Measurements from ENCODE around the gene NIPBL. TPM values are rescaled to one million over a fixed set of nuclear protein-coding genes. Genes with fewer than 3 reads are reported as not detected.

Gene NIPBL
- total RNA-seq, 1 experiment from 2014 or later = 10.6 TPM

- H3K4me3 ChIP-seq = no peak overlapping the region
- no peaks in the 10 kb centered on the region for H3K9me3 ChIP-seq
- DNase-seq = no peak
- no peaks in the 10 kb centered on the region for H3K27me3 ChIP-seq
- no peaks in the 10 kb centered on the region for H3K36me3 ChIP-seq
Measured at GRCh38 chr5:36928947-36929346, 52.4 kb downstream of the NIPBL start.

DNA sequence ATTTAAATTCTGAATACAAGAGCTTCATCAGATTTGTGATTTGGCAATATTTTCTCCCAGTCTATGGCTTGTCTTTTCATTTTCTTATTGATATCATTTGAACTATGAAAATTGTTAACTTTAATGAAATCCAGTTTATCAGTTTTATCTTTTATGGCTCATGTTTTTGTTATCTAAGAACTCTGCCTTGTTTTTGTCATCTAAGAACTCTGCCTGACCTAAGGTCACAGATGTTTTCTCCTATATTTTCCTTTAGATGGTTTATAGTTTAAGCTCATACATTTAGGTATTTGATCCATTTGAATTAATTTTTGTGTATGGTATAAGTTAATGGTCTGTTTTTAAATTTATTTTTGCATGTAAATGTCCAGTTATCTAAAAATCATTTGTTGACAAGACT lies 52.9 kb downstream of the NIPBL start:
- Histone ChIP-seq H3K36me3 (no peaks in the 10 kb centered on the region), H3K4me3 (no peak overlapping the region), H3K27me3 (no peaks in the 10 kb centered on the region), H3K9me3 (no peaks in the 10 kb centered on the region)
- no peak for DNase-seq

DNA sequence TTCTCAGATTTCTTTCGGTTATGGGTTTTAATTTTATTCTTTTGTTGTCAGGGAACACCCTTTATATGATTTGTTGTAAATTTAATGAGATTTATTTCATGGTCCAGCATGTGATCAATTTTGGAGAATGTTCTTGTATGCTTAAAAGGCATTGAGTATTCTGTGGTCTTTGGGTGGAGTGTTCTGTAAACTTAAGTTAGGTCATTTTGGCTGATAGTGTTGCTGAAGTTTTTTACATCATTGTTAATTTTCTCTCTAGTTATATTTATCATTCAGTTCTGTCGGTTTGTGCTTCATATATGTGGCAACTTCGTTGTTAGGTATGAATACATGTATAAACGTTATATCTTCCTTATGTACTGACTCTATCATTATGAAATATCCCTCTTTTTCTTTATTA lies 55.5 kb downstream of the NIPBL start:
- no peaks in the 10 kb centered on the region for H3K36me3 ChIP-seq
- H3K9me3 ChIP-seq = no peaks in the 10 kb centered on the region
- DNase-seq = no peak
- no peaks in the 10 kb centered on the region for H3K27me3 ChIP-seq
- no peak overlapping the region for H3K4me3 ChIP-seq

GRCh38 chr5:36932699-36933098 lies 56.1 kb downstream of the NIPBL start:
- Histone ChIP-seq H3K36me3 (no peaks in the 10 kb centered on the region), H3K4me3 (no peak overlapping the region), H3K9me3 (no peaks in the 10 kb centered on the region), H3K27me3 (no peaks in the 10 kb centered on the region)
- DNase-seq = no peak

DNA sequence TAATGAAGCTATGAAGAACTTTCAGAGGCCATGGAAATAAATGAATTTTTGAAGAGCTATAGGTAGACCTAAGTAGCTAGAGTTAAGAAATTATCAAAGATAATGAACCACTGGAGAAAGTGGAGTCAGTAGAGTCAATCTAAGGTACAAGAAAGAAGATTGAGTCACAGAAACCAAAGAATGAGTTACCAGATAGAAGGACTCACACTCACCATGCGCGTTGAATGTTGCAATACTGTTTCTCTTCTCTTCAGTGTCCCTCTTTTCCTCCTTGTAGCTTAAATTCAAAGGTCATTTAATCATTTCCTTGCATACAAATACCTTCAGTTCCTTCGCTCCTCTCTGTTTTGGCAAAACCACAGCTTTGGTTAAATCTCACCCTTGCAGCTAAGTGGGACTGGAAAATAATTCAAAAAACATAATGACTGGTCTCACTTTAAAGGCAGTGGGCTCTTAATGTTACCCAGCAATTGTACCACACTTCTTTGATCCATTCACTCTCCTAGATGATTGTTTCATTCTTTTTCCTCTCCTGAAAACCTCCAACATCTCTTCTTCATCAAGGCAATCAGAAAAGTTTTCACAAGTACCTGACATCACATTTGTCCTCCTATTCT lies 58.3 kb downstream of the NIPBL start:
- no peaks in the 10 kb centered on the region for H3K27me3 ChIP-seq
- H3K4me3 ChIP-seq = no peak overlapping the region
- DNase-seq = no peak
- H3K9me3 ChIP-seq = no peaks in the 10 kb centered on the region
- H3K36me3 ChIP-seq = no peaks in the 10 kb centered on the region

GRCh38 chr5:36935805-36936204 lies 59.2 kb downstream of the NIPBL start:
- DNase-seq = no peak
- Histone ChIP-seq H3K9me3 (no peaks in the 10 kb centered on the region), H3K27me3 (no peaks in the 10 kb centered on the region), H3K4me3 (no peak overlapping the region), H3K36me3 (no peaks in the 10 kb centered on the region)

GRCh38 chr5:36936309-36936708 lies 59.7 kb downstream of the NIPBL start:
- H3K36me3 ChIP-seq = no peaks in the 10 kb centered on the region

GRCh38 chr5:36938129-36938528 lies 61.6 kb downstream of the NIPBL start:
- Histone ChIP-seq H3K27me3 (no peaks in the 10 kb centered on the region), H3K9me3 (no peaks in the 10 kb centered on the region), H3K36me3 (no peaks in the 10 kb centered on the region), H3K4me3 (no peak overlapping the region)
- DNase-seq = no peak

More at GRCh38 chr5:36936309-36936708, 59.7 kb downstream of the NIPBL start:
- Histone ChIP-seq H3K4me3 (no peak overlapping the region), H3K9me3 (no peaks in the 10 kb centered on the region), H3K27me3 (no peaks in the 10 kb centered on the region)
- no peak for DNase-seq

DNA sequence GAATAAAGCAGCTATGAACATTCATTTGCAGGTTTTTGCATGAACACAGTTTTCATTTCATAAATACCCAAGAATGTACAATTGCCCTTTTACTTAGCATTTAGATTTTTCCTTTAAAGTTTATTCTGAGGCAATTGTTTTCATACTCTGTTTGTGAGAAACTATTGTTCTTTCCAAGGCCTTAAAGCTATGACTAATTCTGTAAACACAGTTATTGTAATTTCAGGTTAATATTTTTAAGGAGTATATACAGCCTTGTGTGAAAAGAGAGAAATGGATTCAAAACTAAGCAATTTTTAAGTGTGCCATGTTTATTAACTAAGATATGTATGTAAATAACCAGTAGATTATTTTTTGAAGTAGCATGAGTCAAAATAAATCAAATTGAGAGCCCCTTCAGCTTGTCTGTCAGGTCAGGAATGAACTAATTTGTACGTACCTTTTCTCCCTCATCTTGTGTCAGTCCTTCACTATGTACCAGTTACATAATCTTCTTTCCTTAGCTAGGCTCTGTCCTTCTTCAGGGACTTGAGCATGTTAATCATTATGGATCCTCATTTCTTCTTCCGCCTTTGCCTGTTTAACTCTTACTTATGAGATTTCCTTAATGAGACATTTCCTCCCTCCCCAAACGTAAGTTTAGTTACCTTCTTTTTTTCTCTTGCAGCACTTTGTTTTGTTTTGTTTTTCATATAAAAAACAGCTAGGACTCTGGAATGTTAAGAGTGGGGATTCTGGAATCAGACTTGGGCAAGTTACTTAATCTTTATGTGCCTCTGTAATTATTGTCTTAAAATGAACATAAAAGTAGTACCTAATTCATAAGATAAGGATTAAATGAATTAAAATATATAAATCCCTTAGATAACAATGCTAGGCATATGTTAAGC lies 63.6 kb downstream of the NIPBL start:
- Histone ChIP-seq H3K9me3 (no peaks in the 10 kb centered on the region), H3K27me3 (no peaks in the 10 kb centered on the region), H3K36me3 (no peaks in the 10 kb centered on the region), H3K4me3 (no peak overlapping the region)
- DNase-seq = no peak

DNA sequence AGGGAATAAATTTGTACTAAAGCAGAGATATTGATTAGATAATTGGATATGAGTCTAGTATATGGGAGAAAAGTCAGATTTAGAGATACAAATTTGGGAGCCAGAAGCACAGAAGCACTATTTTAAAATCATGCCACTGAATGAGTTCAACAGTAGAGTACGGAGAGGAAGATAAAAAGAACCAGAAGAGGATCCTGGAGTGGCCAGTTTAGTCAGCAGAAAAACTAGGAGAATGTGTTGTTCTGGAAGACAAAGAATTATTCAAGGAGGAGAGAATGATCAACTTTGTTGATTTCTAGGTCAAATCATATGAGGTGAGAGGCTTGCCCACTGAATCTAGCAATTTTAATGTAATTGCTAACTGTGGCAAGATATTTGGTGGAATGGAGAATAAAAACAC lies 67.0 kb downstream of the NIPBL start:
- Histone ChIP-seq H3K4me3 (no peak overlapping the region), H3K9me3 (no peaks in the 10 kb centered on the region), H3K27me3 (no peaks in the 10 kb centered on the region), H3K36me3 (no peaks in the 10 kb centered on the region)
- DNase-seq = no peak

- Histone ChIP-seq H3K36me3 (no peaks in the 10 kb centered on the region), H3K9me3 (no peaks in the 10 kb centered on the region), H3K4me3 (no peak overlapping the region), H3K27me3 (no peaks in the 10 kb centered on the region)
- no peak for DNase-seq
Measured at GRCh38 chr5:36944024-36944423, 67.5 kb downstream of the NIPBL start.

DNA sequence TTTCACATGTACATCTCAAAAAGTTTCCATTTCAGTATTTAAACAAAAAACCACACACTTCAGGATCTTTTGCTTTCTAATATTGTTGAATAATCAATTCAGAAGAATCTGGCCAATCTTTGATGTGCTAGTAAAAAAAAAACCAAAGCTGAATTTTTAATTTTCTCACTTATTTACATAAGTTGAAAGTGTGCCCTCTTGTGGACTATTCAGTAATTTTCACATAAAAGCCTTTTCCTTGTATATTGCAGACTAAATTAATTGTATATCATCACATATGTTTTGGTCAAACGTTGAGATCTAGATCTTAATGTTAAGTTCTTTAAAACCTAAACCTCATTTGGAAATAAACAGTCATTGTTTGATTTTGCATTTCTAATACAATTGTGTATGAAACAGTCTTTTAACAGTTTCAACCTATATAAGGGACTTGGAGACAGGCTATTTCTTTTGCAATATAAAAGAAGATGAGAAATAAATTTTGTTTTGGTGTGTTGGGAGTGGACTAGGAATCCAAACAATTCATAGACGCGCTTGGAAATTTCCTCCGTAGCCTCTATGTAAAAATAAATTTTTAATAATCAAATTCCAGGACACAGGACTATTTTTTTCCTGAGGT lies 68.1 kb downstream of the NIPBL start:
- Histone ChIP-seq H3K36me3 (no peaks in the 10 kb centered on the region), H3K27me3 (no peaks in the 10 kb centered on the region), H3K4me3 (no peak overlapping the region), H3K9me3 (no peaks in the 10 kb centered on the region)
- no peak for DNase-seq

DNA sequence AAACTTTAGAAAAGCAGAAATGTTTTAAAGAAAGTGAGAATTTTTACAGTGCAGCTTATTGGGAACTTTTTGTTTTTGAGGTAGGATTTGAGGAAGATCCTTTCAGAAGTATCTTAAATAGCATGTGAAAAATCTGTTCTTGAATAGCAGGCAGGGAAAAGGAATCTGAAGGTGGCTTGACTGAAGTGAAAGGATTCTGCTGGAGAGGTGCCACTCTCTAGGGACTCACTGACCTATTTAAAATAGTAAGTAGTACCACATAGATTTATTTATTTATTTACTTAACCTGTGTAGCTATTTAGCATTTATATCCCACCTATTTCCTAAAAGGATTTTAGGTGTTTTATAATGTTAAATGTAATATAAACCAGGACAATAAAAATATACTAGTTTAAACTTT lies 69.1 kb downstream of the NIPBL start:
- H3K9me3 ChIP-seq = no peaks in the 10 kb centered on the region
- no peaks in the 10 kb centered on the region for H3K36me3 ChIP-seq
- no peaks in the 10 kb centered on the region for H3K27me3 ChIP-seq
- no peak overlapping the region for H3K4me3 ChIP-seq
- no peak for DNase-seq

- H3K4me3 ChIP-seq = no peak overlapping the region
- no peaks in the 10 kb centered on the region for H3K36me3 ChIP-seq
- H3K27me3 ChIP-seq = no peaks in the 10 kb centered on the region
- DNase-seq = no peak
- H3K9me3 ChIP-seq = no peaks in the 10 kb centered on the region
Measured at GRCh38 chr5:36946101-36946500, 69.5 kb downstream of the NIPBL start.

GRCh38 chr5:36948041-36948440 lies 71.5 kb downstream of the NIPBL start:
- Histone ChIP-seq H3K36me3 (no peaks in the 10 kb centered on the region), H3K4me3 (no peak overlapping the region), H3K27me3 (no peaks in the 10 kb centered on the region), H3K9me3 (no peaks in the 10 kb centered on the region)
- DNase-seq = no peak

DNA sequence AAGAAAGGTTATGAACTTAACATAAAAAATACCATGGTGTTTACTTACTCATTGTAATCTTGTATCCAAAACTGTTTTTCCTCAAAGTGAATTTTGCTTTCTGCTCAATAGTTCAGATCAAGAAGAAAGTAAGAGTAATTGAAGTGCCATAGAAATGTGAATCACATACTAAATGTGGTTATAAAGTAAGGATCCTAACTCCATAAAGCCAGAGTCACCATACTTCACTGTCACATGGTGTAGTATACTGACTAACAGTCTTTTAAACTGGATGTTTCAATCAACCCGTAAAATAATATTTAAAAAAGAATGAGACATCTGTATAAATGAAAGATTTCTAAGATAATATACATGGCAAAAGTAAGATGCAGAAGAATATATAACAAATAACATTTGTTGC lies 72.1 kb downstream of the NIPBL start:
- no peaks in the 10 kb centered on the region for H3K9me3 ChIP-seq
- H3K36me3 ChIP-seq = no peaks in the 10 kb centered on the region
- no peak for DNase-seq
- no peak overlapping the region for H3K4me3 ChIP-seq
- no peaks in the 10 kb centered on the region for H3K27me3 ChIP-seq

DNA sequence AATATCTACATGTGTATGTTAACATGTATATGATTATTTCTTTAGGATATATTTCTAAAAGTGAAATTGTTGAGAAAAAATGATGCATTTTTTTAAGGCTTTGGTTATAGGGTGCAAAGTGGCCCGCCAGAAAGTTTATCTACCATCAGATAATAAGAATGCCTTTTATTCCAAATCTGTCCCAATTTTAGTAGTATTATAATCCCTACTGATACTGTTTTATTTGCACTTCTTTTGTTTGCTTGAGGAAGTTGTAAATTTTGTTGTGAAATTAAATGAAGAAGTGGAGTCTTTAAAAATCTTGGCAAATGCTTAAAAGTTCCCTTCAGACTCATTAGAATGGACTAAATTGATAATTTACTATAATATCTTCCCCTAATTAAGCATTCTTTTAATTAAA lies 73.0 kb downstream of the NIPBL start:
- Histone ChIP-seq H3K36me3 (no peaks in the 10 kb centered on the region), H3K9me3 (no peaks in the 10 kb centered on the region), H3K4me3 (no peak overlapping the region), H3K27me3 (no peaks in the 10 kb centered on the region)
- no peak for DNase-seq

All from MG63 (cell line).